ENCODE measurements around the gene HSD17B4.

Gene HSD17B4

GRCh38 chr5:119554597-119554996 lies 102.3 kb downstream of the HSD17B4 start:
- Histone ChIP-seq H3K9me3 (ENCODE audit: control insufficient read depth, low read depth, low read length) (no peaks in the 10 kb centered on the region), H3K4me3 (ENCODE audit: low read length) (no peak overlapping the region), H3K36me3 (ENCODE audit: control insufficient read depth, low read depth, low read length) (no peaks in the 10 kb centered on the region), H3K9ac (ENCODE audit: low read length) (no peak overlapping the region), H3K27me3 (ENCODE audit: control insufficient read depth, insufficient read depth, low read length) (no peaks in the 10 kb centered on the region), H3K4me1 (ENCODE audit: control insufficient read depth, low read depth, low read length) (no peaks in the 10 kb centered on the region), H3K27ac (ENCODE audit: low read length) (no peak overlapping the region)

- Histone ChIP-seq H3K36me3 (ENCODE audit: control insufficient read depth, low read depth, low read length) (no peaks in the 10 kb centered on the region), H3K9ac (ENCODE audit: low read length) (no peak overlapping the region)
These were observed 118.6 kb downstream of the HSD17B4 start for GRCh38 chr5:119570910-119571309.

GRCh38 chr5:119578937-119579336 lies 126.6 kb downstream of the HSD17B4 start:
- no peaks in the 10 kb centered on the region for H3K36me3 ChIP-seq (ENCODE audit: control insufficient read depth, low read depth, low read length)
- no peaks in the 10 kb centered on the region for H3K9me3 ChIP-seq (ENCODE audit: control insufficient read depth, low read depth, low read length)
- H3K4me3 ChIP-seq (ENCODE audit: low read length) = no peak overlapping the region
- H3K4me1 ChIP-seq (ENCODE audit: control insufficient read depth, low read depth, low read length) = peaks cover 20% of the 10 kb centered on the region
- H3K27ac ChIP-seq (ENCODE audit: low read length) = no peak overlapping the region
- no peak overlapping the region for H3K9ac ChIP-seq (ENCODE audit: low read length)
- H3K27me3 ChIP-seq (ENCODE audit: control insufficient read depth, insufficient read depth, low read length) = no peaks in the 10 kb centered on the region

More at GRCh38 chr5:119570910-119571309, 118.6 kb downstream of the HSD17B4 start:
- H3K9me3 ChIP-seq (ENCODE audit: control insufficient read depth, low read depth, low read length) = no peaks in the 10 kb centered on the region
- H3K27ac ChIP-seq (ENCODE audit: low read length) = no peak overlapping the region
- H3K4me3 ChIP-seq (ENCODE audit: low read length) = no peak overlapping the region
- no peaks in the 10 kb centered on the region for H3K27me3 ChIP-seq (ENCODE audit: control insufficient read depth, insufficient read depth, low read length)
- H3K4me1 ChIP-seq (ENCODE audit: control insufficient read depth, low read depth, low read length) = no peaks in the 10 kb centered on the region

GRCh38 chr5:119582987-119583386 lies 130.7 kb downstream of the HSD17B4 start:
- Histone ChIP-seq H3K4me3 (ENCODE audit: low read length) (no peak overlapping the region), H3K4me1 (ENCODE audit: control insufficient read depth, low read depth, low read length) (peaks cover 20% of the 10 kb centered on the region), H3K27me3 (ENCODE audit: control insufficient read depth, insufficient read depth, low read length) (no peaks in the 10 kb centered on the region), H3K9ac (ENCODE audit: low read length) (no peak overlapping the region), H3K9me3 (ENCODE audit: control insufficient read depth, low read depth, low read length) (no peaks in the 10 kb centered on the region), H3K36me3 (ENCODE audit: control insufficient read depth, low read depth, low read length) (no peaks in the 10 kb centered on the region), H3K27ac (ENCODE audit: low read length) (no peak overlapping the region)

GRCh38 chr5:119583684-119584083 lies 131.4 kb downstream of the HSD17B4 start:
- H3K4me3 ChIP-seq (ENCODE audit: low read length) = no peak overlapping the region
- no peaks in the 10 kb centered on the region for H3K36me3 ChIP-seq (ENCODE audit: control insufficient read depth, low read depth, low read length)
- no peaks in the 10 kb centered on the region for H3K27me3 ChIP-seq (ENCODE audit: control insufficient read depth, insufficient read depth, low read length)
- peaks cover 20% of the 10 kb centered on the region for H3K4me1 ChIP-seq (ENCODE audit: control insufficient read depth, low read depth, low read length)
- H3K27ac ChIP-seq (ENCODE audit: low read length) = no peak overlapping the region
- H3K9me3 ChIP-seq (ENCODE audit: control insufficient read depth, low read depth, low read length) = peaks cover 5% of the 10 kb centered on the region
- H3K9ac ChIP-seq (ENCODE audit: low read length) = no peak overlapping the region
